ENCODE measurements around the gene LBX1.

DNA sequence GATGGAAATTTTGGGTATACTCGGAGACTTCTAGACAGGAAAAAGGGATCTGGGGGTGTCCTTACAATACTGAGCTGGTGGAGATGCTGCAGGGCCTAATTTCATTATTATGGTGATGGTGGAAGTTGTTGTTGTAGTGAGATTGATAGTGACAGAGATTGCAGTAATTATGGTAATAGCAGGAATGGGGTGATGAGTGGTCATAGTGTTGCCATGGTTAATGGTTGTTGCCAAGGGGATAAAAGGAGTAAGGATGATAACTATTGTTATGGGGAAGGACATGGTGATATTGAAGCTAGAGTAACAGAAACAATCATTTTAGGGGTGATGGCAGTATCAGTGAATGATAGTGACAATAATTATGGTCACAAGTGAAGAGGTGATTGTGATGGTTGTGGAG lies 27.1 kb upstream of the LBX1 start:
- TF ChIP-seq, protein P1, sequence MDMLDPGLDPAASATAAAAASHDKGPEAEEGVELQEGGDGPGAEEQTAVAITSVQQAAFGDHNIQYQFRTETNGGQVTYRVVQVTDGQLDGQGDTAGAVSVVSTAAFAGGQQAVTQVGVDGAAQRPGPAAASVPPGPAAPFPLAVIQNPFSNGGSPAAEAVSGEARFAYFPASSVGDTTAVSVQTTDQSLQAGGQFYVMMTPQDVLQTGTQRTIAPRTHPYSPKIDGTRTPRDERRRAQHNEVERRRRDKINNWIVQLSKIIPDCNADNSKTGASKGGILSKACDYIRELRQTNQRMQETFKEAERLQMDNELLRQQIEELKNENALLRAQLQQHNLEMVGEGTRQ (IDR thresholded peaks at IDR 0.05; ENCODE audit: low read depth, low read length), result no peak
- no peak for TF ChIP-seq FOS (IDR thresholded peaks at IDR 0.05; ENCODE audit: low read depth, low read length)
- TF ChIP-seq POLR2A (IDR thresholded peaks at IDR 0.05; ENCODE audit: low read depth, low read length), result no peak
- TF ChIP-seq, protein P2, sequence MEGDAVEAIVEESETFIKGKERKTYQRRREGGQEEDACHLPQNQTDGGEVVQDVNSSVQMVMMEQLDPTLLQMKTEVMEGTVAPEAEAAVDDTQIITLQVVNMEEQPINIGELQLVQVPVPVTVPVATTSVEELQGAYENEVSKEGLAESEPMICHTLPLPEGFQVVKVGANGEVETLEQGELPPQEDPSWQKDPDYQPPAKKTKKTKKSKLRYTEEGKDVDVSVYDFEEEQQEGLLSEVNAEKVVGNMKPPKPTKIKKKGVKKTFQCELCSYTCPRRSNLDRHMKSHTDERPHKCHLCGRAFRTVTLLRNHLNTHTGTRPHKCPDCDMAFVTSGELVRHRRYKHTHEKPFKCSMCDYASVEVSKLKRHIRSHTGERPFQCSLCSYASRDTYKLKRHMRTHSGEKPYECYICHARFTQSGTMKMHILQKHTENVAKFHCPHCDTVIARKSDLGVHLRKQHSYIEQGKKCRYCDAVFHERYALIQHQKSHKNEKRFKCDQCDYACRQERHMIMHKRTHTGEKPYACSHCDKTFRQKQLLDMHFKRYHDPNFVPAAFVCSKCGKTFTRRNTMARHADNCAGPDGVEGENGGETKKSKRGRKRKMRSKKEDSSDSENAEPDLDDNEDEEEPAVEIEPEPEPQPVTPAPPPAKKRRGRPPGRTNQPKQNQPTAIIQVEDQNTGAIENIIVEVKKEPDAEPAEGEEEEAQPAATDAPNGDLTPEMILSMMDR (conservative IDR thresholded peaks at IDR 0.05; ENCODE audit: low read depth, low read length), result no peak
- no peak for TF ChIP-seq RAD21 (IDR thresholded peaks at IDR 0.05; ENCODE audit: low read length)
- no peak for TF ChIP-seq RFX5 (IDR thresholded peaks at IDR 0.05; ENCODE audit: low read depth, low read length)
- TF ChIP-seq SMC3 (IDR thresholded peaks at IDR 0.05; ENCODE audit: low read depth, low read length), result no peak

All from IMR-90 (cell line).